WERI-Rb-1 (cell line): ENCODE results near the gene RNF40.

Source experiments
- DNase-seq: peaks from one replicate; pipeline ENCODE4 v3.0.0-alpha.2; 2020
- H3K27ac ChIP-seq: fragments of 250-450 bp; sonication (Bioruptor Pico); 2 replicates; pipeline ENCODE4 v1.5.1; 2020; ENCODE audit warnings: mild to moderate bottlenecking, moderate library complexity
- H3K27me3 ChIP-seq: fragments of 250-450 bp; sonication (Bioruptor Pico); 2 replicates; pipeline ENCODE4 v1.5.1; 2021; ENCODE audit warnings: mild to moderate bottlenecking, low read depth, moderate library complexity; ENCODE audit not compliant: insufficient read depth, severe bottlenecking
- H3K36me3 ChIP-seq: fragments of 250-450 bp; sonication (Bioruptor Pico); 2 replicates; pipeline ENCODE4 v1.5.1; 2020; ENCODE audit warnings: mild to moderate bottlenecking, moderate library complexity
- H3K4me3 ChIP-seq: 2 replicates; pipeline ENCODE4 v1.5.1; 2011; ENCODE audit warnings: low read depth, mild to moderate bottlenecking, control low read depth, low read length
- H3K9me3 ChIP-seq: fragments of 250-450 bp; sonication (Bioruptor Pico); 2 replicates; pipeline ENCODE4 v1.5.1; 2021; ENCODE audit warnings: mild to moderate bottlenecking, moderate library complexity; ENCODE audit not compliant: severe bottlenecking
- CTCF ChIP-seq: IDR thresholded peaks from 2 replicates; pipeline ENCODE4 v1.5.1; 2011; ENCODE audit warnings: low read depth, mild to moderate bottlenecking, control low read depth, inconsistent platforms, low read length

RNF40 gene

GRCh38 chr16:30773826-30774225 lies 11.7 kb downstream of the RNF40 start:
- no peak overlapping the region for H3K4me3 ChIP-seq
- peaks cover 59% of the 10 kb centered on the region for H3K36me3 ChIP-seq
- no peak overlapping the region for H3K27ac ChIP-seq
- no peaks in the 10 kb centered on the region for H3K9me3 ChIP-seq
- no peak for DNase-seq
- no peak for TF ChIP-seq CTCF
- H3K27me3 ChIP-seq: no peaks in the 10 kb centered on the region

GRCh38 chr16:30774367-30775130 lies 12.4 kb downstream of the RNF40 start:
- peak overlapping the region; percentile 80 for H3K27ac ChIP-seq

GRCh38 chr16:30775131-30775391 lies 12.9 kb downstream of the RNF40 start:
- Histone ChIP-seq H3K27me3 (no peaks in the 10 kb centered on the region), H3K36me3 (peaks cover 53% of the 10 kb centered on the region), H3K27ac (peak overlapping the region; percentile 80), H3K9me3 (no peaks in the 10 kb centered on the region), H3K4me3 (peak overlapping the region; percentile 51)
- DNase-seq: no peak
- no peak for TF ChIP-seq CTCF

More at GRCh38 chr16:30774367-30775130, 12.4 kb downstream of the RNF40 start:
- Histone ChIP-seq H3K36me3 (peaks cover 52% of the 10 kb centered on the region), H3K27me3 (no peaks in the 10 kb centered on the region), H3K4me3 (peak overlapping the region; percentile 51; the same call in 1 of the 2 replicates), H3K9me3 (no peaks in the 10 kb centered on the region)
- TF ChIP-seq CTCF: no peak
- no peak for DNase-seq

GRCh38 chr16:30775392-30776188 lies 13.5 kb downstream of the RNF40 start:
- H3K4me3 ChIP-seq: peak overlapping the region; percentile 51
- H3K9me3 ChIP-seq: no peaks in the 10 kb centered on the region
- H3K27me3 ChIP-seq: no peaks in the 10 kb centered on the region
- peak; percentile 90 for DNase-seq
- H3K36me3 ChIP-seq: peaks cover 52% of the 10 kb centered on the region
- TF ChIP-seq CTCF: no peak
- H3K27ac ChIP-seq: peak overlapping the region; percentile 80

GRCh38 chr16:30777591-30778297 lies 15.6 kb downstream of the RNF40 start:
- Histone ChIP-seq H3K9me3 (no peaks in the 10 kb centered on the region), H3K27me3 (no peaks in the 10 kb centered on the region), H3K36me3 (peaks cover 45% of the 10 kb centered on the region), H3K27ac (peak overlapping the region; percentile 48; the same call in 1 of the 2 replicates), H3K4me3 (no peak overlapping the region)
- peak; percentile 63 for TF ChIP-seq CTCF
- peak; percentile 70 for DNase-seq
